ENCODE measurements around the gene LGI4. TPM values are rescaled to one million over a fixed set of nuclear protein-coding genes. Genes with fewer than 3 reads are reported as not detected.
"Not testable (repeated sequence)": the region's sequence is repeated elsewhere in the genome, so short reads cannot be mapped to it uniquely, and the experiment has no call there.

LGI4 gene
- total RNA-seq, 4 donors from 2014 or later, result 5.1 to 44.4 (median 19.7) TPM

DNA sequence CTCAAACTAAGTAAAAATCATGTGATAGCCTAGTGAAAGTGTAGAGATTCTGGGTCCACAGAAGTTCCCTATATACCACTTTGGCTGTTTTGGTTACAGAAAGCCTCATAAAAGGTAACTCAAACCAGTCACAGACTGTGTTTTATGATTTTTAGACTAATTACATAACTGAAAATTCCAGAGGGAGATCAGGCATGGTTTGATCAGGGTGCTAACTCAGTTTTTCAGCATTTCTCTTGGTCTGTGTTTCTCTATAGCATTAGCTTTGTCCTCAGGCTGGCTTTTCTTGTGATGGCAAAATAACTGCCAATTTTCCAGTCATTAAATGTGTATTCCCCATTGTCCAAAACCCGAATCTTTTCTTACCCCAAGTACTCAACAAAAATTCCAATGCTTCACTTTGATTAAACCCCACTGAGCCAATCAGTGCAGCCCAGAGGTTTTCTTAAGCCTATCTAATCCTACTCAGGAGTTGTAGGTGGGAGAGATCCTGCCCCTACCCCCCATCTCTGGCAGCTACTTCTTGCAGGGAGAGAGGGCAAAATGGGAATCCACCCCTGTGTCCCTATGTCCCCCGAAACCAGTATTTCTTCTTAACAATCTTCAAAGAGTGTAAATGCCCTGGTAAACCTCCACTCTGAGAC is 27.8 kb downstream of the LGI4 start:
- intact Hi-C loops (cut with DNase I; ENCODE audit: low total_unique reads), result no loop called here
- no peaks in the 10 kb centered on the region for H3K27me3 ChIP-seq
- H3K4me3 ChIP-seq, result no peak overlapping the region
- no peaks in the 10 kb centered on the region for H3K9me3 ChIP-seq
- DNase-seq, result no peak
- no peak overlapping the region for H3K27ac ChIP-seq
- no peaks in the 10 kb centered on the region for H3K36me3 ChIP-seq
- no peak for TF ChIP-seq POLR2A (IDR thresholded peaks at IDR 0.05)
- no peaks in the 10 kb centered on the region for H3K4me1 ChIP-seq

DNA sequence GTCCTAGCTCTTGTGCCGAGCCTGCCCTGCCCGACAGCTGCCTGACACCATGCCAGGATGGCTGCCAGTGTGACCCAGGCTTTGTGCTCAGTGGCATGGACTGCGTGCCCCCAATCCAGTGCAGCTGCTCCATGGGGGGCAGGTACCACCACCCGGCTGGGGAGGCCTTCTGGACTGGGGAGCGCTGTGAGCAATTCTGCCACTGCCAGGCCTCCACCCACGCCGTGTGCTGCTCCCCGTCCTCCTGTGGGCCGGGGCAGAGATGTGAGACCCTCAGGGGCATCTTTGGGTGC is 28.6 kb downstream of the LGI4 start:
- Histone ChIP-seq H3K36me3 (no peaks in the 10 kb centered on the region), H3K27me3 (no peaks in the 10 kb centered on the region), H3K27ac (no peak overlapping the region), H3K9me3 (no peaks in the 10 kb centered on the region), H3K4me3 (no peak overlapping the region), H3K4me1 (no peaks in the 10 kb centered on the region)
- no peak for TF ChIP-seq POLR2A (IDR thresholded peaks at IDR 0.05)
- TF ChIP-seq, protein P1, sequence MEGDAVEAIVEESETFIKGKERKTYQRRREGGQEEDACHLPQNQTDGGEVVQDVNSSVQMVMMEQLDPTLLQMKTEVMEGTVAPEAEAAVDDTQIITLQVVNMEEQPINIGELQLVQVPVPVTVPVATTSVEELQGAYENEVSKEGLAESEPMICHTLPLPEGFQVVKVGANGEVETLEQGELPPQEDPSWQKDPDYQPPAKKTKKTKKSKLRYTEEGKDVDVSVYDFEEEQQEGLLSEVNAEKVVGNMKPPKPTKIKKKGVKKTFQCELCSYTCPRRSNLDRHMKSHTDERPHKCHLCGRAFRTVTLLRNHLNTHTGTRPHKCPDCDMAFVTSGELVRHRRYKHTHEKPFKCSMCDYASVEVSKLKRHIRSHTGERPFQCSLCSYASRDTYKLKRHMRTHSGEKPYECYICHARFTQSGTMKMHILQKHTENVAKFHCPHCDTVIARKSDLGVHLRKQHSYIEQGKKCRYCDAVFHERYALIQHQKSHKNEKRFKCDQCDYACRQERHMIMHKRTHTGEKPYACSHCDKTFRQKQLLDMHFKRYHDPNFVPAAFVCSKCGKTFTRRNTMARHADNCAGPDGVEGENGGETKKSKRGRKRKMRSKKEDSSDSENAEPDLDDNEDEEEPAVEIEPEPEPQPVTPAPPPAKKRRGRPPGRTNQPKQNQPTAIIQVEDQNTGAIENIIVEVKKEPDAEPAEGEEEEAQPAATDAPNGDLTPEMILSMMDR (IDR thresholded peaks at IDR 0.05), result no peak
- intact Hi-C loops (cut with DNase I; ENCODE audit: low total_unique reads), result no loop called here
- no peak for DNase-seq

DNA sequence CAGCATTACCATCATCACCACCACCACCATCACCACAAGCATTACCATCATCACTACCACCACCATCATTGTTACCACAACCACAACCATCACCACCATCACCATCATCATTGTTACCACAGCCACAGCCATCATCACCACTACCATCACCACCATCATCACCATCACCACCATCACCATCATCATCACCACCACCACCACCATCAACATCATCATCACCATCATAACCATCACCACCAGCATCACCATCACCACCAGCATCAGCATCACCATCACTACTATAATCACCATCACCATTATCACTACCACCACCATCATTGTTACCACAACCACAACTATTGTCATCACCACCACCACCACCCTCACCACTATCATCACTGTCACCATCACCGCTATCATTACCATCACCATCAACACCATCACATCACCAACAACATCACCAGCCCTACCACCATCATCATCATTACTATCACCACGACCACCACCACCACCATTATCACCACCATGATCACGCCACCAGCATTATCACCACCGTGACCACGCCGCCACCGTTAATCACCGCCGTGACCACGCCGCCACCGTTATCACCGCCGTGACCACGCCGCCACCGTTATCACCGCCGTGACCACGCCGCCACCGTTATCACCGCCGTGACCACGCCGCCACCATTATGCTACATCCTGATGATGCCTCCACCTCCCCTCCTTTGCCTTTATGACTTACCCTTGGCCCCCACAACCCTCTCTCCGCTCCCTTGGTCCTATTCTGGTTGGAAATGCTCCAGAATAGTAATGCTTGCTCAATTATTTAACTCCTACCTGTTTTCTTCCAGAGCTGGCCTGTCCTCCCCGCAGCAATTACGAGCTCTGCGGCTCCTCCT is 29.2 kb downstream of the LGI4 start:
- H3K4me3 ChIP-seq, result no peak overlapping the region
- H3K27ac ChIP-seq, result no peak overlapping the region
- no peaks in the 10 kb centered on the region for H3K9me3 ChIP-seq
- no peaks in the 10 kb centered on the region for H3K36me3 ChIP-seq
- no peaks in the 10 kb centered on the region for H3K27me3 ChIP-seq
- H3K4me1 ChIP-seq, result no peaks in the 10 kb centered on the region
- intact Hi-C loops (cut with DNase I; ENCODE audit: low total_unique reads), result no loop called here
- DNase-seq, result no peak
- TF ChIP-seq POLR2A (IDR thresholded peaks at IDR 0.05), result no peak
- TF ChIP-seq, protein P1 (IDR thresholded peaks at IDR 0.05), result no peak

DNA sequence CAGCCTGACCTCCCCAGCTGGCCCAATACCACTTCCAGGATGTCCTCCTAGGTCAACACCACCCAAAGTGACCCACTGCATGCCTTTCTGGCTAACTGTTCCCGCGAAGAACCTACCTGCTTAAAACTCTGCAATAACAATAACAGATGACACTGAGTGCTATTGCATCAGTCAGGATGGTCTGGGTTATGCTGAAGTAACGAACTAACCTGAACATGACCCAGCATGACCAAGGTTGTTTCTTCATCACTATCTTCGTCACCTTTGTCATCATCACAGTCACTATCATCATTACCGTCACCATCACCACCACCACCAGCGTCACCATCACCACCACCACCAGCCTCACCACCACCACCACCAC is 29.8 kb downstream of the LGI4 start:
- TF ChIP-seq, protein P1 (IDR thresholded peaks at IDR 0.05), result no peak
- TF ChIP-seq POLR2A (IDR thresholded peaks at IDR 0.05), result no peak
- H3K36me3 ChIP-seq, result no peaks in the 10 kb centered on the region
- DNase-seq, result no peak
- intact Hi-C loops (cut with DNase I; ENCODE audit: low total_unique reads), result no loop called here
- H3K27ac ChIP-seq, result no peak overlapping the region
- no peaks in the 10 kb centered on the region for H3K9me3 ChIP-seq
- no peaks in the 10 kb centered on the region for H3K27me3 ChIP-seq
- no peaks in the 10 kb centered on the region for H3K4me1 ChIP-seq
- H3K4me3 ChIP-seq, result no peak overlapping the region

DNA sequence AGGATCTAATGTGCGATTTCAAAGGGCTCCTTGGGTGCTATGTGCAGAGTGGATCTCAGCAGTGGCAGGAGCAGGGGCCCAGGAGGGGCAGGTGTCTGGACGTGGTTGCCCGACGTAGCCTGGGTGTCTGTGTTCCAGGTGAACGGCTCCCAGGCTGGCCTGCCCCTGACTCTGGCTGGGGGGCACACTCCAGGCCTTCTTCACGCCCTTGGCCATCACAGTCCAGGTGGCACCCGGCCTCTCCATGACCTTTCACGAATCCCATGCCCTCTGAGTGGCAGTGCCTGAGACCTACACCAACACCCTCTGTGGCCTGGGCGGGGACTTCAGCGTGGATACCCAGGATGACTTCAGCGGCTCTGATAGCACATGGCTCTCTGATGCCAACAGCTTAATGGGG is 30.5 kb downstream of the LGI4 start:
- H3K4me1 ChIP-seq, result no peaks in the 10 kb centered on the region
- H3K9me3 ChIP-seq, result no peaks in the 10 kb centered on the region
- H3K27me3 ChIP-seq, result no peaks in the 10 kb centered on the region
- intact Hi-C loops (cut with DNase I; ENCODE audit: low total_unique reads), result no loop called here
- no peak overlapping the region for H3K27ac ChIP-seq
- TF ChIP-seq POLR2A (IDR thresholded peaks at IDR 0.05), result no peak
- TF ChIP-seq, protein P1 (IDR thresholded peaks at IDR 0.05), result no peak
- no peak for DNase-seq
- H3K36me3 ChIP-seq, result no peaks in the 10 kb centered on the region
- H3K4me3 ChIP-seq, result no peak overlapping the region

DNA sequence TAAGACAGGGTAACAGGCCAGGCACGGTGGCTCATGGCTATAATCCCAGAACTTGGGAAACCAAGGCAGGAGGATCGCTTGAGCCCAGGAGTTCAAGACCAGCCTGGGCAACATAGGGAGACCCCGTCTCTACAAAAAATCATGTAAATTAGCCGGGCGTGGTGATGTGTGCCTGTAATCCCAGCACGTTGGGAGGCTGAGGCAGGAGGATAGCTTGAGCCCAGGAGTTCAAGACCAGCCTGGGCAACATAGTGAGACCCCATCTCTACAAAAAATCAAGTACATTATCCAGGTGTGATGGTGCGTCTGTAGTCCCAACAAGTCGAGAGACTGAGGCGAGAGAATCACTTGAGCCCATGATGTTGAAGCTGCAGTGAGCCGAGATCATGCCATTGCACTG is 31.2 kb downstream of the LGI4 start:
- H3K9me3 ChIP-seq; intact Hi-C loops (cut with DNase I; ENCODE audit: low total_unique reads); H3K27me3 ChIP-seq; H3K4me3 ChIP-seq; H3K27ac ChIP-seq; H3K4me1 ChIP-seq; H3K36me3 ChIP-seq; DNase-seq: not testable (repeated sequence)

DNA sequence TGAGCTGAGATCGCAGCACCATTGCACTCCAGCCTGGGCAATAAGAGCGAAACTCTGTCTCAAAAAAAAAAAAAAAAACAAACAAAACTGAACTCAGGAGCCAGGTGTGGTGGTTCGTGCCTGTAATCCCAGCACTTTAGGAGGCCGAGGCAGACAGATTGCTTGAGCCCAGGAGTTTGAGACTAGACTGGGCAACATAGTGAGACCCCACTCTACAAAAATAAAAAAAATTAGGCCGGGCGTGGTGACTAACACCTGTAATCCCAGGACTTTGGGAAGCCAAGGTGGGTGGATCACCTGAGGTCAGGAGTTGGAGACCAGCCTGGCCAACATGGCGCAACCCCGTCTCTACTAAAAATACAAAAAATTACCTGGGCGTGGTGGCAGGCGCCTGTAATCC is 32.9 kb downstream of the LGI4 start:
- H3K27me3 ChIP-seq; H3K36me3 ChIP-seq; H3K4me3 ChIP-seq; DNase-seq; H3K9me3 ChIP-seq; intact Hi-C loops (cut with DNase I; ENCODE audit: low total_unique reads); H3K4me1 ChIP-seq; H3K27ac ChIP-seq: not testable (repeated sequence)
